GM18520 (cell line): Measurements from ENCODE around the gene TMUB1.
"Not testable (repeated sequence)": the region's sequence is repeated elsewhere in the genome, so short reads cannot be mapped to it uniquely, and the experiment has no call there.

Source experiments
- ATAC-seq: cut with Tn5 transposase; IDR thresholded peaks from one replicate; pipeline ENCODE4 v1.9.1; 2021; ENCODE audit not compliant: unreplicated experiment

The TMUB1 gene

GRCh38 chr7:151057506-151057988, 25.7 kb downstream of the TMUB1 start, which contains the start of gene CDK5:
Gene CDK5 (minus strand): TSS chr7:151057897. CDS start chr7:151057848, 49 bp downstream.
- ATAC-seq: no peak

GRCh38 chr7:151056666-151057505, 26.4 kb downstream of the TMUB1 start:
- ATAC-seq: no peak

GRCh38 chr7:151056283-151056665, 27.0 kb downstream of the TMUB1 start:
- no peak for ATAC-seq

GRCh38 chr7:151053751-151054150, 29.5 kb downstream of the TMUB1 start:
- no peak for ATAC-seq

- ATAC-seq: no peak
Measured at GRCh38 chr7:151053096-151053495, 30.2 kb downstream of the TMUB1 start.

GRCh38 chr7:151051108-151051507, 32.2 kb downstream of the TMUB1 start:
- no peak for ATAC-seq

- no peak for ATAC-seq
Measured at GRCh38 chr7:151048911-151049463, 34.3 kb downstream of the TMUB1 start.

GRCh38 chr7:151047976-151048815, 35.1 kb downstream of the TMUB1 start, which contains the start of gene ASIC3:
Gene ASIC3 (plus strand): TSS chr7:151048531. CDS start chr7:151048886, 355 bp downstream.
- ATAC-seq: no peak

- ATAC-seq: no peak
Measured at GRCh38 chr7:151046603-151047573, 36.4 kb downstream of the TMUB1 start.

- no peak for ATAC-seq
Measured at GRCh38 chr7:151045967-151046366, 37.3 kb downstream of the TMUB1 start.

GRCh38 chr7:151045262-151045661, 38.0 kb downstream of the TMUB1 start:
- ATAC-seq: no peak

GRCh38 chr7:151043959-151044358, 39.3 kb downstream of the TMUB1 start:
- ATAC-seq: no peak

- ATAC-seq: not testable (repeated sequence)
Measured at GRCh38 chr7:151043449-151043848, 39.8 kb downstream of the TMUB1 start.

GRCh38 chr7:151040616-151041375, 42.5 kb downstream of the TMUB1 start:
- no peak for ATAC-seq

- no peak for ATAC-seq
Measured at GRCh38 chr7:151039850-151040548, 43.3 kb downstream of the TMUB1 start.

- no peak for ATAC-seq
Measured at GRCh38 chr7:151038951-151039849, 44.1 kb downstream of the TMUB1 start.

- no peak for ATAC-seq
Measured at GRCh38 chr7:151035902-151036301, 47.4 kb downstream of the TMUB1 start.
